Gastroesophageal sphincter (tissue), 4 donors: ENCODE measurements around the gene ANXA4. TPM values are rescaled to one million over a fixed set of nuclear protein-coding genes. Genes with fewer than 3 reads are reported as not detected.

Experiments used
- ATAC-seq: fragments of 150-250 bp; one replicate; pipeline ENCODE4 v1.9.1; 2016; ENCODE audit warnings: mild to moderate bottlenecking, moderate library complexity
- H3K27ac ChIP-seq, 4 donors: fragments of 200-600 bp; sonication (generic) in 3 of 4; 1 replicate in 3 of 4; 2 replicates in 1 of 4; pipeline ENCODE4 v1.5.1; 2016 to 2019
- H3K27me3 ChIP-seq: fragments of 200-600 bp; sonication (generic); one replicate; pipeline ENCODE4 v1.5.1; 2019
- H3K36me3 ChIP-seq, 2 donors: fragments of 200-600 bp; sonication (generic); one replicate each; pipeline ENCODE4 v1.5.1; 2019; ENCODE audit warnings: control low read depth in 1 of 2
- H3K4me1 ChIP-seq, 3 donors: fragments of 200-600 bp; sonication (generic); 1 replicate in 2 of 3; 2 replicates in 1 of 3; pipeline ENCODE4 v1.5.1; 2016 to 2019; ENCODE audit warnings: control low read depth in 2 of 3
- H3K4me3 ChIP-seq, 2 donors: fragments of 200-600 bp; sonication (generic); one replicate each; pipeline ENCODE4 v1.5.1; 2019; ENCODE audit warnings: mild to moderate bottlenecking in 1 of 2, moderate library complexity in 1 of 2
- H3K9me3 ChIP-seq, 3 donors: fragments of 200-600 bp; sonication (generic); one replicate each; pipeline ENCODE4 v1.5.1; 2017 to 2019; ENCODE audit warnings: control low read depth in 2 of 3
- CTCF ChIP-seq, 4 experiments: fragments of 200-600 bp in 2 of 4; fragments of 450-650 bp in 2 of 4; sonication (generic) in 1 of 4; IDR thresholded peaks; one replicate each; pipeline ENCODE4 v1.5.1; 2017 to 2019; ENCODE audit warnings: antibody characterized with exemption in 4 of 4, mild to moderate bottlenecking in 2 of 4, moderate library complexity in 2 of 4
- EP300 ChIP-seq: sonication (generic); formaldehyde crosslinking; IDR thresholded peaks from one replicate; pipeline ENCODE4 v1.6.1; 2017; ENCODE audit warnings: antibody characterized with exemption, mild to moderate bottlenecking
- POLR2A ChIP-seq, 2 donors: fragments of 450-650 bp; IDR thresholded peaks; one replicate each; pipeline ENCODE4 v1.6.1; 2017; ENCODE audit warnings: antibody characterized with exemption in 2 of 2, mild to moderate bottlenecking in 2 of 2, moderate library complexity in 1 of 2
- POLR2AphosphoS5 ChIP-seq: sonication (generic); formaldehyde crosslinking; IDR thresholded peaks from one replicate; pipeline ENCODE4 v1.6.1; 2017; ENCODE audit warnings: antibody characterized with exemption
- WGBS, 2 donors: methylation state at CpG; one replicate each; pipeline ENCODE4 v1.1.5; 2018; ENCODE audit warnings: low coverage in 1 of 2; 5-methylcytosine and 5-hydroxymethylcytosine counted together
- total RNA-seq, 4 donors: library from RNA; depleted of rRNA; stranded (reverse); fragments of >200 nt; gene quantifications; one replicate each; pipeline ENCODE4 v1.1.0, GENCODE V29; 2016

ANXA4 gene
- total RNA-seq, 4 donors from 2014 or later: 49.0 to 66.8 (median 58.1) TPM

GRCh38 chr2:69729266-69729665 is 12.7 kb upstream of the ANXA4 start:
- H3K9me3 ChIP-seq: no peaks in the 10 kb centered on the region
- H3K27ac ChIP-seq: no peak overlapping the region
- no peaks in the 10 kb centered on the region for H3K27me3 ChIP-seq
- TF ChIP-seq POLR2AphosphoS5: no peak
- TF ChIP-seq CTCF (IDR thresholded peaks at IDR 0.05): no peak
- TF ChIP-seq EP300: no peak
- TF ChIP-seq POLR2A (IDR thresholded peaks at IDR 0.05): no peak
- ATAC-seq: no peak
- H3K36me3 ChIP-seq: no peaks in the 10 kb centered on the region
- no peak overlapping the region for H3K4me3 ChIP-seq
- peaks cover 0 to 7% (median 0%) of the 10 kb centered on the region in 3 donors for H3K4me1 ChIP-seq
- 68 to 90% methylated on average over 3 to 5 of the region's 5 CpGs for WGBS, 2 donors

GRCh38 chr2:69729781-69730180 is 12.2 kb upstream of the ANXA4 start:
- Histone ChIP-seq H3K27ac (no peak overlapping the region), H3K27me3 (no peaks in the 10 kb centered on the region), H3K4me1 (peaks cover 0 to 3% (median 0%) of the 10 kb centered on the region in 3 donors), H3K36me3 (no peaks in the 10 kb centered on the region), H3K4me3 (no peak overlapping the region), H3K9me3 (no peaks in the 10 kb centered on the region)
- ATAC-seq: no peak
- WGBS, 2 donors: 67 to 85% methylated on average over 2 to 5 of the region's 5 CpGs
- TF ChIP-seq CTCF (IDR thresholded peaks at IDR 0.05) (no peak), POLR2A (IDR thresholded peaks at IDR 0.05) (no peak), EP300 (no peak), POLR2AphosphoS5 (no peak)

GRCh38 chr2:69731147-69731970 is 10.6 kb upstream of the ANXA4 start:
- H3K4me3 ChIP-seq: no peak overlapping the region
- no peak for ATAC-seq
- no peak overlapping the region for H3K27ac ChIP-seq
- WGBS, 2 donors: 82 to 85% methylated on average over 4 to 5 of the region's 6 CpGs
- no peaks in the 10 kb centered on the region for H3K27me3 ChIP-seq
- TF ChIP-seq EP300 (no peak), CTCF (IDR thresholded peaks at IDR 0.05) (no peak), POLR2A (IDR thresholded peaks at IDR 0.05) (no peak), POLR2AphosphoS5 (no peak)
- H3K36me3 ChIP-seq: no peaks in the 10 kb centered on the region
- no peaks in the 10 kb centered on the region for H3K9me3 ChIP-seq
- no peaks in the 10 kb centered on the region for H3K4me1 ChIP-seq

- no peaks in the 10 kb centered on the region for H3K36me3 ChIP-seq
- WGBS, 2 donors: 29 to 69% methylated on average over 1 of the region's 1 CpG
- no peak overlapping the region for H3K27ac ChIP-seq
- ATAC-seq: no peak
- TF ChIP-seq CTCF (IDR thresholded peaks at IDR 0.05): no peak
- TF ChIP-seq POLR2AphosphoS5: no peak
- no peak for TF ChIP-seq EP300
- no peak for TF ChIP-seq POLR2A (IDR thresholded peaks at IDR 0.05)
- no peaks in the 10 kb centered on the region for H3K27me3 ChIP-seq
- no peaks in the 10 kb centered on the region for H3K9me3 ChIP-seq
- H3K4me3 ChIP-seq: no peak overlapping the region
- H3K4me1 ChIP-seq: no peaks in the 10 kb centered on the region
Measured at GRCh38 chr2:69733342-69734034, 8.4 kb upstream of the ANXA4 start.
